ENCODE data around the gene FBP1. TPM values are rescaled to one million over a fixed set of nuclear protein-coding genes. Genes with fewer than 3 reads are reported as not detected.
A peak's percentile ranks its signal among the peaks of the same experiment; 100 is the strongest.
"Not testable (repeated sequence)": the region's sequence is repeated elsewhere in the genome, so short reads cannot be mapped to it uniquely, and the experiment has no call there.

The FBP1 gene
- total RNA-seq, 1 donor from 2014 or later = 1.6 TPM

DNA sequence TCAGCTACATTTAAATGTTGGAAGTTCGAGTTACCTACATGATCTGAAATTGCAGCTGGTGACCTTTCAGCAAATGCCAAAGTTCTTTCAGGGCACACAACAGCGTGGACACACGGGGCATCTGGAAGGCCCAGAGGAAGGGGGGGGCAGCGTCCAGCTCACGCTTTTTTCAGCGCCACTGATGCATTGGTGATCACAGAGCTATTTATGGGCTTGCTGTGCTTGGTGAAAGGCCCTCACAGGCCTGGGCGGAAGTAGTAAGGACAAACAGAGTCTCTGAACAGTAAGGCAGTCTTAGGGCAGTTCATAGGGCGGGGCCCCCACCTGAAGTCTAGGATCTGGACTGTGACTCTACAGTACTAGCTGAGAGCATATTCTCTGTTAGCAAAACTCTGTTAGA lies 39.1 kb downstream of the FBP1 start:
- no peak for DNase-seq (ENCODE audit: low read depth)
- H3K4me3 ChIP-seq (ENCODE audit: low read depth, low read length) = no peak overlapping the region
- TF ChIP-seq, protein P1, sequence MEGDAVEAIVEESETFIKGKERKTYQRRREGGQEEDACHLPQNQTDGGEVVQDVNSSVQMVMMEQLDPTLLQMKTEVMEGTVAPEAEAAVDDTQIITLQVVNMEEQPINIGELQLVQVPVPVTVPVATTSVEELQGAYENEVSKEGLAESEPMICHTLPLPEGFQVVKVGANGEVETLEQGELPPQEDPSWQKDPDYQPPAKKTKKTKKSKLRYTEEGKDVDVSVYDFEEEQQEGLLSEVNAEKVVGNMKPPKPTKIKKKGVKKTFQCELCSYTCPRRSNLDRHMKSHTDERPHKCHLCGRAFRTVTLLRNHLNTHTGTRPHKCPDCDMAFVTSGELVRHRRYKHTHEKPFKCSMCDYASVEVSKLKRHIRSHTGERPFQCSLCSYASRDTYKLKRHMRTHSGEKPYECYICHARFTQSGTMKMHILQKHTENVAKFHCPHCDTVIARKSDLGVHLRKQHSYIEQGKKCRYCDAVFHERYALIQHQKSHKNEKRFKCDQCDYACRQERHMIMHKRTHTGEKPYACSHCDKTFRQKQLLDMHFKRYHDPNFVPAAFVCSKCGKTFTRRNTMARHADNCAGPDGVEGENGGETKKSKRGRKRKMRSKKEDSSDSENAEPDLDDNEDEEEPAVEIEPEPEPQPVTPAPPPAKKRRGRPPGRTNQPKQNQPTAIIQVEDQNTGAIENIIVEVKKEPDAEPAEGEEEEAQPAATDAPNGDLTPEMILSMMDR (conservative IDR thresholded peaks at IDR 0.05; ENCODE audit: low read depth, low read length) = no peak

DNA sequence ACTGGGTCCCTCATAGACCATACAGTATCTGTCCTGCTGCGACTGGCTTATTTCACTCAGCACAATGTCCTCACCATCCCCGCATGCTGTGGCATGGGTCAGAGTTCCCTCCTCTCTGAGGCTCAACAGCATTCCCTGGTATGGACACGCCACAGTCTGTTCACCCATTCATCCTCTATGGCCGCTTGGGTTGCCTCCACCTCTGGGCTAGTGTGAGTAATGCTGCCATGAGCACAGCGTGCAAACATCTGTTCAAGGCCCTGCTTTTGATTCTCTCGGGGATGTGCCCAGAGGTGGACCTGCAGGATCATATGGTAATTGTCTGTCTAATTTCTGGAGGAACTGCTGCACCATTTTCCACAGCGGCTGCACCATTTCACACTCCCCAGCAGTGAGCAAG lies 40.2 kb downstream of the FBP1 start:
- DNase-seq (ENCODE audit: low read depth) = no peak
- TF ChIP-seq, protein P1 (conservative IDR thresholded peaks at IDR 0.05; ENCODE audit: low read depth, low read length) = no peak
- no peak overlapping the region for H3K4me3 ChIP-seq (ENCODE audit: low read depth, low read length)

DNA sequence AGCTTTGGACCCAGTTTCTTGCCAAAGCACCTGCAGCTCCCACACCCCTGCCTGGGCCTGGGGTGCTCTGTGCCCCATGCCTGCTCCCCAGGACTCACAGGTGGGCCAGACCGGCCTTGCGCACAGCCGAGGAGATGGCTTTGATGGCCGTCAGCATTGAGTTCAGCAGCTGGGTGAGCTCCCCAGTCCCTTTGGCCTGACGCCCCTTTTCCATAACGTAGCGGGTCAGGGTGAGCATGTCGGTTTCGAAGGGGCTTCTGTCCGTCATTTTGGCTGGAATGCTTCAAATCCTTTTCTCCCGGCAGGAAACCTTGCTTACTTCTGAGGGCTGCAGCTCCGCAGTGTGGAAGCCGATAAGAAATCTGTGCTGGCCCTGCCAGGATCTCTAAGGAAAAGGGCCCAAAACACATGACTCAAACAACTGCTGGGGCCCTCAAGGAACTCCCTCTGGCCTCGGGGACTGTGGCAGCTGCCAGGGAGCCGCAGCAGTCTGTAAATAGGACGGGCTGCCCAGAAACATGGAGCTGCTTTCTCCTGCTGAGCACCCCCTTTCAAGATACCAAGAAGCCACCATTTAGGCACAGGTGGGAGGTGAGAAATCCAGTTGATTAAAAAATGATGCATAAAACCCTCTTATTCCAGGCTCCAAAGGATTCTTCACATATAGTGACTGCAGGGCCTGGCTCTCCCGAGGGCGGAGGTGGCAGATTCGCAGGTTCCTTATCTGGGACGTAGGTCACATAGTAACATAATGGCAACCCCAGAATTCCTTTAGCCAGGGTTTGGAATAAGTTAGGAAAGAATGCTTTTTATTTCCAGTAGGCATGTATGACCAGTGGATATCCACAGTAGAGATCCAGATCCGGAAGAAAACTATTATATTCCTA lies 45.6 kb downstream of the FBP1 start, which contains the start of gene FBP2:
FBP2 (minus strand) TSS at position 366 of the 887 bp plus-strand sequence; CDS start at position 268, 98 bp downstream.
- DNase-seq (ENCODE audit: low read depth) = no peak
- H3K4me3 ChIP-seq (ENCODE audit: low read depth, low read length) = no peak within 1 kb of the TSS
- TF ChIP-seq, protein P1 (conservative IDR thresholded peaks at IDR 0.05; ENCODE audit: low read depth, low read length) = no peak

DNA sequence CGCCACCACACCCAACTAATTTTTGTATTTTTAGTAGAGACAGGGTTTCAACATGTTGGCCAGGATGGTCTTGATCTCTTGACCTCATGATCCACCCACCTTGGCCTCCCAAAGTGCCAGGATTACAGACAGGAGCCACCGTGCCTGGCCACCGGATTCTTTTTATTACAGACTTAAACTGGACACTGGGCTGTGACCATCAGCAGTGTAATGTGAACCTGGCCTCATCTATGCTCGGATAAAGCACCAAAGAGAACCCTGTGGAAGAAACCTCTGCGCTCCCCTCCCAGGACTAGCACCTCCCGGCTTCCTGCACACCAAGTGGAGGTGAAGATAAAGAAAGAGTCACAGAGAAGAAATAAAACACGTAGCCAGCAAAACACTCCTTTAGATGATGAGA lies 46.6 kb downstream of the FBP1 start:
- not testable (repeated sequence) for H3K4me3 ChIP-seq (ENCODE audit: low read depth, low read length); DNase-seq (ENCODE audit: low read depth)

DNA sequence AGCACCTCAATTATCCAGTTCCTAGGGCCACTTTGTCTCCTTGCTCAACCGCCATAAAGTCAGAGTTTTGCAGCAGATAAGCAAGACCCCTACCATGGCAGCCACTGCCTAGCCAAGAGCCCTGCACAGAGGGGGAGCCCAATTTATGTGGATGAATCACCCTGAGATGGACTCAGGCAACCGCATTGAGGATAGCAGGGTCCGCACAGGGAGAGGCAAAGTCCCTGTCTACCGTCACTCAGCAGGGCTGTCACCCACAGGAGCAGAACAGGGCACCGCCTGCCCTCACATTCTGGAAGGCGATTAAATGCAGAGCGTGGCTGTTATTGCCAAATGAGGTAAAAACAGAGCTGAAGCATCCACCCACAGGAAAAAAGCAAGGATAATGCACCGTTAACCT lies 47.4 kb downstream of the FBP1 start:
- no peak for DNase-seq (ENCODE audit: low read depth)
- TF ChIP-seq, protein P1 (conservative IDR thresholded peaks at IDR 0.05; ENCODE audit: low read depth, low read length) = no peak
- no peak overlapping the region for H3K4me3 ChIP-seq (ENCODE audit: low read depth, low read length)

DNA sequence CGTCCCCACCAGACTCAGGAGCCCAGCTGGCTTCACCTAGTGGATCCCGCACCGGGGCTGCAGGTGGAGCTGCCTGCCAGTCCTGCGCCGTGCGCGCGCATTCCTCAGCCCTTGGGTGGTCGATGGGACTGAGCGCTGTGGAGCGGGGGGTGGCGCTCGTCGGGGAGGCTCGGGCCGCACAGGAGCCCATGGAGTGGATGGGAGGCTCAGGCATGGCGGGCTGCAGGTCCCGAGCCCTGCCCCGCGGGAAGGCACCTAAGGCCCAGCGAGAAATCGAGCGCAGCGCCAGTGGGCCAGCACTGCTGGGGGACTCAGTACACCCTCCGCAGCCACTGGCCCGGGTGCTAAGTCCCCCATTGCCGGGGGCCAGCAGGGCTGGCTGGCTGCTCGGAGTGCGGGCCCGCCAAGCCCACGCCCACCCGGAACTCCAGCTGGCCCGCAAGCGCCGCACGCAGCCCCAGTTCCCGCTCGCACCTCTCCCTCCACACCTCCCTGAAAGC lies 48.2 kb downstream of the FBP1 start:
- DNase-seq (ENCODE audit: low read depth); H3K4me3 ChIP-seq (ENCODE audit: low read depth, low read length): not testable (repeated sequence)

DNA sequence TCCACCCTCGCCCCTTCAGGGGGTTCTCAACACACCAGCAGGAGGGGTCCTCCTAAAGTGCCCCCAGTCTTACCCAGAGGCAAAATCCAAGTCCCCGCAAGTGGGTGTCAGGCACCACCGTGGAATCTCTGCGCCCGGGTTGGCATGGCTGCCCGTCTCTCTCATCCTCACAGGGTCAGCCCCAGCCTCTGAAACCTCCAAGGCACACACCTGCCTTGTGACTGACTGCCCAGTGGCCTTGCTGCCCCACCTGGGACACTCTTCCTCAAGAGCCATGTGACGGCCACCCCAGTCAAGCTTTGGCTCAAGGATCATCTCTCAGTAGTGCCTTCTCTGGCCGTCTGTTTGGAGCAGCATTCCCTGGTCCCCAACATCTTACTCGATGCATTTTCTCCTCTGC lies 50.6 kb downstream of the FBP1 start:
- TF ChIP-seq, protein P1 (conservative IDR thresholded peaks at IDR 0.05; ENCODE audit: low read depth, low read length) = no peak

DNA sequence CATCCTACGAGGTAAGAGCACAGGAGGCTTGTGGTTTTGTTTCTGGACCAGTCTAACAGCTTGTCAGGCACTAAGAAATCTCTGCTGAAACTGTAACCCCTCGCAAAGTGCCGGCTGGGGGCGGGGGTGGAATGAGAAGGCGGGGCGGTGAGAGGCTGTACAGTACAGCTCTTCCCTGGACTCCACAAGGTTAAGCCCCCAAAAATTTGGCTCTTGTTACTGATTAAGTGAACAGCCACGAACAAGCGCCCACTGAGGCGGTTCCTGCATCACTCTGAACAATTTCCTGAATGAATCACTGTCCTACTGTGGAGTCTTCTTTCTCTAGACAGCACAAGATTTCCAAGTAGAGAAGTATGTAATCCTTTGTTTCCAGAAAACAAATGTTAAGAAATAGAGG lies 52.5 kb downstream of the FBP1 start:
- DNase-seq (ENCODE audit: low read depth) = no peak
- TF ChIP-seq, protein P1 (conservative IDR thresholded peaks at IDR 0.05; ENCODE audit: low read depth, low read length) = no peak

More for the DNA sequence above, 50.6 kb downstream of the FBP1 start:
- no peak for DNase-seq (ENCODE audit: low read depth)
- no peak overlapping the region for H3K4me3 ChIP-seq (ENCODE audit: low read depth, low read length)

More for the DNA sequence above, 52.5 kb downstream of the FBP1 start:
- peak overlapping the region; percentile 30 for H3K4me3 ChIP-seq (ENCODE audit: low read depth, low read length)

All from epithelial cell of proximal tubule (primary cell).